Neuronal stem cell (in vitro differentiated cells): ENCODE results near the gene FMN1.

Source experiments
- DNase-seq: peaks from one replicate; pipeline ENCODE4 v3.0.0-alpha.2; 2013; ENCODE audit warnings: low spot score
- H2AFZ ChIP-seq: one replicate; pipeline ENCODE4 v1.6.1; 2013; ENCODE audit warnings: mild to moderate bottlenecking, low read length, inconsistent platforms
- H2AK5ac ChIP-seq: 2 replicates; pipeline ENCODE4 v1.6.1; 2013; ENCODE audit warnings: low read depth, mild to moderate bottlenecking, inconsistent platforms, low read length, moderate library complexity, mixed read lengths
- H2BK120ac ChIP-seq: 2 replicates; pipeline ENCODE4 v1.6.1; 2013; ENCODE audit warnings: low read depth, mild to moderate bottlenecking, inconsistent platforms, low read length, moderate library complexity, mixed read lengths
- H2BK12ac ChIP-seq: one replicate; pipeline ENCODE4 v1.6.1; 2013; ENCODE audit warnings: low read length, inconsistent platforms
- H2BK15ac ChIP-seq: 2 replicates; pipeline ENCODE4 v1.6.1; 2013; ENCODE audit warnings: mild to moderate bottlenecking, low read length, inconsistent platforms, mixed read lengths
- H2BK5ac ChIP-seq: one replicate; pipeline ENCODE4 v1.6.1; 2013; ENCODE audit warnings: inconsistent platforms, mild to moderate bottlenecking, low read length, moderate library complexity
- H3K14ac ChIP-seq: one replicate; pipeline ENCODE4 v1.6.1; 2013; ENCODE audit warnings: low read length, inconsistent platforms
- H3K18ac ChIP-seq: 2 replicates; pipeline ENCODE4 v1.6.1; 2013; ENCODE audit warnings: low read length, inconsistent platforms
- H3K23ac ChIP-seq: 2 replicates; pipeline ENCODE4 v1.6.1; 2013; ENCODE audit warnings: low read depth, mild to moderate bottlenecking, mixed read lengths, low read length, inconsistent platforms; ENCODE audit not compliant: poor library complexity
- H3K27ac ChIP-seq: replicated peaks from 3 replicates; pipeline ENCODE4 v1.5.1; 2013; ENCODE audit warnings: low read length, inconsistent platforms
- H3K27me3 ChIP-seq, 3 experiments: 2 replicates each; pipeline ENCODE4 v1.6.1; 2013; ENCODE audit warnings: low read length in 3 of 3, mild to moderate bottlenecking in 2 of 3, inconsistent platforms in 1 of 3, low read depth in 1 of 3, mixed read lengths in 1 of 3, moderate library complexity in 1 of 3; ENCODE audit not compliant: control insufficient read depth in 3 of 3, insufficient read depth in 3 of 3
- H3K36me3 ChIP-seq, 2 donors: replicated peaks in 1 of 2; 2 replicates each; pipeline ENCODE4 v1.6.1; 2013; ENCODE audit warnings: low read length in 2 of 2; ENCODE audit not compliant: control insufficient read depth in 2 of 2, insufficient read depth in 2 of 2
- H3K4ac ChIP-seq: 2 replicates; pipeline ENCODE4 v1.6.1; 2013; ENCODE audit warnings: inconsistent platforms, mild to moderate bottlenecking, low read length, moderate library complexity
- H3K4me1 ChIP-seq, 2 donors: 1 replicate in 1 of 2; 2 replicates in 1 of 2; pipeline ENCODE4 v1.6.1; 2013; ENCODE audit warnings: low read length in 2 of 2, low read depth in 1 of 2; ENCODE audit not compliant: control insufficient read depth in 2 of 2, insufficient read depth in 1 of 2
- H3K4me2 ChIP-seq: one replicate; pipeline ENCODE4 v1.6.1; 2013; ENCODE audit warnings: mild to moderate bottlenecking, low read length, inconsistent platforms; ENCODE audit not compliant: insufficient read depth, poor library complexity, severe bottlenecking
- H3K4me3 ChIP-seq, 2 donors: 2 replicates each; pipeline ENCODE4 v1.5.1; 2013; ENCODE audit warnings: low read length in 2 of 2, mild to moderate bottlenecking in 2 of 2, inconsistent platforms in 1 of 2, moderate library complexity in 1 of 2
- H3K79me1 ChIP-seq: one replicate; pipeline ENCODE4 v1.6.1; 2013; ENCODE audit warnings: low read depth, mild to moderate bottlenecking, inconsistent platforms, low read length, moderate library complexity
- H3K9ac ChIP-seq: one replicate; pipeline ENCODE4 v1.6.1; 2013; ENCODE audit warnings: mild to moderate bottlenecking, low read depth, low read length, inconsistent platforms; ENCODE audit not compliant: poor library complexity
- H3K9me3 ChIP-seq, 2 donors: replicated peaks in 1 of 2; 2 replicates each; pipeline versions ENCODE3 to v1.6.1; 2013; ENCODE audit warnings: low read length in 2 of 2, mild to moderate bottlenecking in 2 of 2, inconsistent platforms in 1 of 2, low read depth in 1 of 2, mixed read lengths in 1 of 2, moderate library complexity in 1 of 2; ENCODE audit not compliant: control insufficient read depth in 2 of 2, insufficient read depth in 1 of 2
- H4K8ac ChIP-seq: one replicate; pipeline ENCODE4 v1.6.1; 2013; ENCODE audit warnings: low read depth, mild to moderate bottlenecking, inconsistent platforms, low read length, moderate library complexity
- H4K91ac ChIP-seq: one replicate; pipeline ENCODE4 v1.6.1; 2013; ENCODE audit warnings: low read length, low read depth, mild to moderate bottlenecking, inconsistent platforms; ENCODE audit not compliant: poor library complexity
- WGBS, 2 donors: extraction: QIAGEN DNeasy Blood & Tissue Kit; methylation state at CpG; one replicate each; pipeline ENCODE4 v1.1.7; 2013; ENCODE audit warnings: missing lambda C conversion rate in 2 of 2, mixed read lengths in 1 of 2; ENCODE audit not compliant: insufficient read length in 2 of 2, insufficient replicate concordance in 1 of 2; ENCODE audit errors: extremely low coverage in 2 of 2; 5-methylcytosine and 5-hydroxymethylcytosine counted together

FMN1 gene

GRCh38 chr15:33150971-33151370 lies 43.5 kb downstream of the FMN1 start:
- Histone ChIP-seq H3K36me3 (no peaks in the 10 kb centered on the region), H3K4me3 (no peak overlapping the region), H3K27me3 (peaks cover 0 to 18% (median 0%) of the 10 kb centered on the region in 3 experiments), H4K8ac (no peak overlapping the region), H3K9me3 (peaks cover 0 to 7% of the 10 kb centered on the region in 2 donors), H3K4me2 (no peak overlapping the region), H3K23ac (no peak overlapping the region), H2BK120ac (no peak overlapping the region), H2BK12ac (no peak overlapping the region), H3K18ac (no peak overlapping the region), H3K4ac (no peak overlapping the region), H2AFZ (no peak overlapping the region), H3K79me1 (no peaks in the 10 kb centered on the region), H4K91ac (no peak overlapping the region), H2BK5ac (no peak overlapping the region), H3K4me1 (peaks cover 9% of the 10 kb centered on the region in 2 donors), H2BK15ac (no peak overlapping the region), H3K14ac (no peak overlapping the region), H3K9ac (no peak overlapping the region), H2AK5ac (no peak overlapping the region), H3K27ac (no peak overlapping the region)
- no peak for DNase-seq
- no CpG with 5 or more reads among the region's 1 CpG for WGBS, 2 donors

- no peak overlapping the region for H2AFZ ChIP-seq
Observed at GRCh38 chr15:33150431-33150941, 44.0 kb downstream of the FMN1 start.

GRCh38 chr15:33149919-33150318 lies 44.6 kb downstream of the FMN1 start:
- H3K4ac ChIP-seq: no peak overlapping the region
- H3K36me3 ChIP-seq: no peaks in the 10 kb centered on the region
- H3K4me3 ChIP-seq: no peak overlapping the region
- H3K18ac ChIP-seq: no peak overlapping the region
- DNase-seq: no peak
- H3K14ac ChIP-seq: no peak overlapping the region
- no peak overlapping the region for H4K91ac ChIP-seq
- no peak overlapping the region for H3K23ac ChIP-seq
- H3K27me3 ChIP-seq: peaks cover 0 to 15% (median 0%) of the 10 kb centered on the region in 3 experiments
- H3K79me1 ChIP-seq: no peaks in the 10 kb centered on the region
- no peak overlapping the region for H2BK12ac ChIP-seq
- H3K9me3 ChIP-seq: peaks cover 0 to 7% of the 10 kb centered on the region in 2 donors
- H2AK5ac ChIP-seq: no peak overlapping the region
- H2BK5ac ChIP-seq: no peak overlapping the region
- no peak overlapping the region for H2BK15ac ChIP-seq
- no peak overlapping the region for H2BK120ac ChIP-seq
- H3K9ac ChIP-seq: no peak overlapping the region
- no peak overlapping the region for H3K27ac ChIP-seq
- H3K4me1 ChIP-seq: peaks cover 9% of the 10 kb centered on the region in 2 donors
- no peak overlapping the region for H4K8ac ChIP-seq
- H3K4me2 ChIP-seq: no peak overlapping the region
- no peak overlapping the region for H2AFZ ChIP-seq

More at GRCh38 chr15:33150431-33150941, 44.0 kb downstream of the FMN1 start:
- no peak overlapping the region for H3K4me2 ChIP-seq
- no peak overlapping the region for H3K4me3 ChIP-seq
- no peak overlapping the region for H3K14ac ChIP-seq
- H3K23ac ChIP-seq: no peak overlapping the region
- H3K4me1 ChIP-seq: peaks cover 9% of the 10 kb centered on the region in 2 donors
- no peak overlapping the region for H2AK5ac ChIP-seq
- peaks cover 0 to 7% of the 10 kb centered on the region in 2 donors for H3K9me3 ChIP-seq
- H2BK15ac ChIP-seq: no peak overlapping the region
- no peak overlapping the region for H3K27ac ChIP-seq
- H3K18ac ChIP-seq: no peak overlapping the region
- no CpG with 5 or more reads among the region's 2 CpGs for WGBS, 2 donors
- no peak overlapping the region for H2BK12ac ChIP-seq
- H3K4ac ChIP-seq: no peak overlapping the region
- DNase-seq: no peak
- H3K79me1 ChIP-seq: no peaks in the 10 kb centered on the region
- H3K9ac ChIP-seq: no peak overlapping the region
- H4K8ac ChIP-seq: no peak overlapping the region
- no peaks in the 10 kb centered on the region for H3K36me3 ChIP-seq
- H3K27me3 ChIP-seq: peaks cover 0 to 15% (median 0%) of the 10 kb centered on the region in 3 experiments
- no peak overlapping the region for H2BK5ac ChIP-seq
- no peak overlapping the region for H2BK120ac ChIP-seq
- no peak overlapping the region for H4K91ac ChIP-seq

GRCh38 chr15:33148129-33148751 lies 46.3 kb downstream of the FMN1 start:
- DNase-seq: no peak
- Histone ChIP-seq H3K36me3 (no peaks in the 10 kb centered on the region), H2BK5ac (no peak overlapping the region), H3K4me2 (no peak overlapping the region), H3K4me1 (peaks cover 7 to 9% of the 10 kb centered on the region in 2 donors), H2BK15ac (no peak overlapping the region), H3K9ac (no peak overlapping the region), H2AFZ (peak overlapping the region; percentile 70), H3K27me3 (peaks cover 0 to 15% (median 0%) of the 10 kb centered on the region in 3 experiments), H2BK120ac (no peak overlapping the region), H3K14ac (no peak overlapping the region), H3K27ac (no peak overlapping the region), H3K4ac (no peak overlapping the region), H2BK12ac (no peak overlapping the region), H3K18ac (peak overlapping the region; percentile 82), H2AK5ac (no peak overlapping the region), H3K23ac (no peak overlapping the region), H3K79me1 (no peaks in the 10 kb centered on the region), H3K4me3 (no peak overlapping the region), H4K8ac (no peak overlapping the region), H3K9me3 (peaks cover 0 to 3% of the 10 kb centered on the region in 2 donors), H4K91ac (no peak overlapping the region)
- WGBS, 2 donors: no CpG with 5 or more reads among the region's 8 CpGs
